Psoas muscle (tissue), 8 donors: ENCODE data around the gene MAB21L3. TPM values are rescaled to one million over a fixed set of nuclear protein-coding genes. Genes with fewer than 3 reads are reported as not detected.

Experiments used
- ATAC-seq, 4 donors: fragments of 200-7000 bp; cut with Tn5 transposase; one replicate each; pipeline ENCODE4 v1.9.1; 2020; ENCODE audit warnings: moderate library complexity in 3 of 4, mild to moderate bottlenecking in 2 of 4
- DNase-seq, 2 donors: peaks; one replicate each; pipeline ENCODE4 v3.0.0-alpha.2; 2020
- H3K27ac ChIP-seq: fragments of 200-600 bp; one replicate; pipeline ENCODE4 v1.8.0; 2022
- H3K27me3 ChIP-seq, 3 donors: fragments of 200-600 bp in 1 of 3; one replicate each; pipeline versions ENCODE4 v1.6.1 to v1.8.0; 2013 to 2022; ENCODE audit warnings: low read length in 2 of 3, mild to moderate bottlenecking in 2 of 3, moderate library complexity in 1 of 3; ENCODE audit not compliant: insufficient read depth in 3 of 3
- H3K36me3 ChIP-seq, 2 donors: fragments of 200-600 bp in 1 of 2; one replicate each; pipeline versions ENCODE4 v1.6.1 to v1.8.0; 2013 to 2022; ENCODE audit warnings: low read depth in 1 of 2, mild to moderate bottlenecking in 1 of 2, moderate library complexity in 1 of 2; ENCODE audit not compliant: insufficient read depth in 1 of 2
- H3K4me1 ChIP-seq: fragments of 200-600 bp; one replicate; pipeline ENCODE4 v1.8.0; 2022
- H3K4me3 ChIP-seq: fragments of 200-600 bp; one replicate; pipeline ENCODE4 v1.8.0; 2022; ENCODE audit warnings: mild to moderate bottlenecking
- H3K9me3 ChIP-seq: fragments of 200-600 bp; one replicate; pipeline ENCODE4 v1.8.0; 2022
- CTCF ChIP-seq: fragments of 200-600 bp; IDR thresholded peaks from one replicate; pipeline ENCODE4 v1.8.0; 2022; ENCODE audit warnings: antibody characterized with exemption
- WGBS, 3 donors: extraction: QIAGEN DNeasy Blood & Tissue Kit; methylation state at CpG; one replicate each; pipeline versions ENCODE4 v1.1.6 to v1.1.7; 2013; 5-methylcytosine and 5-hydroxymethylcytosine counted together
- intact Hi-C, 2 donors: fragments of 100-400 bp; cut with DNase I; formaldehyde crosslinking; loops; one replicate each; pipeline versions ENCODE4 v1.11.0 to v1.14.2; 2022
- polyA plus RNA-seq, 3 donors: library from polyadenylated mRNA; stranded (reverse); fragments of 200-250 nt; gene quantifications; one replicate each; pipeline ENCODE4 v1.2.3, GENCODE V29; 2013
- total RNA-seq, 4 donors: library from RNA; stranded (reverse); fragmentation: NEBNext Ultra II Directional in 2 of 4; extraction: Animal tissue kit (Norgen Biotek cat#: 25700) in 2 of 4; gene quantifications; one replicate each; pipeline versions ENCODE4 v1.2.1 to v1.2.4, GENCODE V29; 2021 to 2023
- donor health status: healthy with polysubstance abuse.
- donor health status: DM: no; HTN: no; CAD: no; lungs with moderate emphysema.
- donor health status: Bipolar disorder and iron deficiency.
- donor health status: healthy.
- donor health status: DM: yes; HTN: yes; CAD: no.
- donor health status: DM: no; HTN: no; CAD: no.
- donor health status: DM: no; HTN: no; CAD: no.
- donor health status: DM: yes; HTN: yes; CAD: no.

Gene MAB21L3
- total and polyA plus RNA-seq, 7 donors, result 0.04 TPM; not detected in 6

GRCh38 chr1:116087628-116088027 lies 23.6 kb upstream of the MAB21L3 start:
- Histone ChIP-seq H3K36me3 (no peaks in the 10 kb centered on the region), H3K4me3 (no peak overlapping the region), H3K27me3 (peaks cover 0 to 2% (median 0%) of the 10 kb centered on the region in 3 donors), H3K27ac (no peak overlapping the region), H3K9me3 (peaks cover 12% of the 10 kb centered on the region), H3K4me1 (no peaks in the 10 kb centered on the region)
- intact Hi-C loops, result no loop called here
- ATAC-seq (no peak), DNase-seq (no peak)
- TF ChIP-seq CTCF, result no peak

- no peak overlapping the region for H3K4me3 ChIP-seq
- no peaks in the 10 kb centered on the region for H3K36me3 ChIP-seq
- intact Hi-C loops, result no loop called here
- 73 to 85% (median 77%) methylated on average over 1 of the region's 1 CpG for WGBS, 3 donors
- TF ChIP-seq CTCF, result no peak
- H3K4me1 ChIP-seq, result no peaks in the 10 kb centered on the region
- H3K27ac ChIP-seq, result no peak overlapping the region
- ATAC-seq, result no peak
- H3K27me3 ChIP-seq, result peaks cover 0 to 3% (median 2%) of the 10 kb centered on the region in 3 donors
- DNase-seq, result no peak
- peaks cover 18% of the 10 kb centered on the region for H3K9me3 ChIP-seq
Observed at GRCh38 chr1:116089870-116090269, 21.3 kb upstream of the MAB21L3 start.

GRCh38 chr1:116091083-116091482 lies 20.1 kb upstream of the MAB21L3 start:
- WGBS, 3 donors, result 85 to 93% (median 92%) methylated on average over 1 of the region's 1 CpG
- intact Hi-C loops, result no loop called here
- H3K9me3 ChIP-seq, result peaks cover 29% of the 10 kb centered on the region

GRCh38 chr1:116092752-116093489 lies 18.3 kb upstream of the MAB21L3 start:
- DNase-seq (no peak), ATAC-seq (no peak)
- no peaks in the 10 kb centered on the region for H3K36me3 ChIP-seq
- peaks cover 30% of the 10 kb centered on the region for H3K9me3 ChIP-seq
- H3K4me3 ChIP-seq, result no peak overlapping the region
- H3K4me1 ChIP-seq, result no peaks in the 10 kb centered on the region
- intact Hi-C loops, result no loop called here
- 54 to 55% (median 55%) methylated on average over 3 of the region's 3 CpGs for WGBS, 3 donors
- H3K27ac ChIP-seq, result no peak overlapping the region
- no peak for TF ChIP-seq CTCF
- H3K27me3 ChIP-seq, result peaks cover 0 to 3% (median 2%) of the 10 kb centered on the region in 3 donors

More at GRCh38 chr1:116091083-116091482, 20.1 kb upstream of the MAB21L3 start:
- ATAC-seq (no peak), DNase-seq (no peak)
- no peaks in the 10 kb centered on the region for H3K4me1 ChIP-seq
- TF ChIP-seq CTCF, result no peak
- no peak overlapping the region for H3K4me3 ChIP-seq
- peaks cover 0 to 3% (median 2%) of the 10 kb centered on the region in 3 donors for H3K27me3 ChIP-seq
- H3K27ac ChIP-seq, result no peak overlapping the region
- no peaks in the 10 kb centered on the region for H3K36me3 ChIP-seq

GRCh38 chr1:116095027-116095426 lies 16.2 kb upstream of the MAB21L3 start:
- Histone ChIP-seq H3K27me3 (peaks cover 0 to 3% (median 2%) of the 10 kb centered on the region in 3 donors), H3K27ac (no peak overlapping the region), H3K9me3 (peaks cover 22% of the 10 kb centered on the region), H3K4me1 (no peaks in the 10 kb centered on the region), H3K36me3 (no peaks in the 10 kb centered on the region), H3K4me3 (no peak overlapping the region)
- intact Hi-C loops, result no loop called here
- DNase-seq, result no peak
- no peak for ATAC-seq
- no peak for TF ChIP-seq CTCF
